Loucy (cell line): Measurements from ENCODE around the gene BMF.

Source experiments
- EZH2phosphoT487 ChIP-seq: fragments of 200-600 bp; IDR thresholded peaks from 2 replicates; pipeline ENCODE4 v1.6.1; 2018; ENCODE audit warnings: antibody characterized with exemption, mild to moderate bottlenecking, moderate library complexity, borderline replicate concordance
- TF ChIP-seq, protein P1 (sequence below): fragments of 200-600 bp; sonication (generic); conservative IDR thresholded peaks from 2 replicates; pipeline ENCODE4 v1.5.1; 2014; ENCODE audit warnings: mild to moderate bottlenecking, antibody characterized with exemption, low read length

GRCh38 chr15:40097968-40098476 lies 10.7 kb downstream of the BMF start:
- TF ChIP-seq, protein P1, sequence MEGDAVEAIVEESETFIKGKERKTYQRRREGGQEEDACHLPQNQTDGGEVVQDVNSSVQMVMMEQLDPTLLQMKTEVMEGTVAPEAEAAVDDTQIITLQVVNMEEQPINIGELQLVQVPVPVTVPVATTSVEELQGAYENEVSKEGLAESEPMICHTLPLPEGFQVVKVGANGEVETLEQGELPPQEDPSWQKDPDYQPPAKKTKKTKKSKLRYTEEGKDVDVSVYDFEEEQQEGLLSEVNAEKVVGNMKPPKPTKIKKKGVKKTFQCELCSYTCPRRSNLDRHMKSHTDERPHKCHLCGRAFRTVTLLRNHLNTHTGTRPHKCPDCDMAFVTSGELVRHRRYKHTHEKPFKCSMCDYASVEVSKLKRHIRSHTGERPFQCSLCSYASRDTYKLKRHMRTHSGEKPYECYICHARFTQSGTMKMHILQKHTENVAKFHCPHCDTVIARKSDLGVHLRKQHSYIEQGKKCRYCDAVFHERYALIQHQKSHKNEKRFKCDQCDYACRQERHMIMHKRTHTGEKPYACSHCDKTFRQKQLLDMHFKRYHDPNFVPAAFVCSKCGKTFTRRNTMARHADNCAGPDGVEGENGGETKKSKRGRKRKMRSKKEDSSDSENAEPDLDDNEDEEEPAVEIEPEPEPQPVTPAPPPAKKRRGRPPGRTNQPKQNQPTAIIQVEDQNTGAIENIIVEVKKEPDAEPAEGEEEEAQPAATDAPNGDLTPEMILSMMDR = no peak
- TF ChIP-seq EZH2phosphoT487 = no peak
